Measurements from ENCODE around the gene CMSS1.

Gene CMSS1

DNA sequence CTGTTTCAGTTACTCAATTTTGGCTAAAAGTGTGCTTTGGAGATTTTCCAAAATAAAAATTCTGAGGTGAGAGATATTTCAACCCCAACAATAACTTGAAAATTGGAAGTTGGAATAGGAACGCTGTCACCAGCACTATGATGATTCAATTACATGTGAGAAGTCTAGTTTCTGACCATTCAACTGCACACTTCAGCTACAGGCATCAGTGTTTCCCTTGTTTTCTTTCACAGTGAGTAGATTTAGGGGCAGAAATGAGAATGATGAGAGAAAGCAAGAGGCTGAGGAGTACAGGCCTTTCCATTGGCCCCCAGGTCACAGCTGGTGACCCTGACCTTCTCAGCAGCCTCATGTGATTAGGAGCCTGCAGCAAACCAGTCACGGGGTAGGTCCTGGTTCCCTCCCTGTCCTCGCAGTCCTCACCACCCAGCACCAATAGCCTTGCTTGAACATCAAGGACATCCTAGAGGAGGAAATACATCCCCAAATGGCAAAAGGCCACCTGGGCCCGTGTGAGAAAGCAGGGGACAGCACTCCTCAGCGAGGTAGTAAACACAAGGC lies 306.6 kb downstream of the CMSS1 start:
- TF ChIP-seq, protein P1, sequence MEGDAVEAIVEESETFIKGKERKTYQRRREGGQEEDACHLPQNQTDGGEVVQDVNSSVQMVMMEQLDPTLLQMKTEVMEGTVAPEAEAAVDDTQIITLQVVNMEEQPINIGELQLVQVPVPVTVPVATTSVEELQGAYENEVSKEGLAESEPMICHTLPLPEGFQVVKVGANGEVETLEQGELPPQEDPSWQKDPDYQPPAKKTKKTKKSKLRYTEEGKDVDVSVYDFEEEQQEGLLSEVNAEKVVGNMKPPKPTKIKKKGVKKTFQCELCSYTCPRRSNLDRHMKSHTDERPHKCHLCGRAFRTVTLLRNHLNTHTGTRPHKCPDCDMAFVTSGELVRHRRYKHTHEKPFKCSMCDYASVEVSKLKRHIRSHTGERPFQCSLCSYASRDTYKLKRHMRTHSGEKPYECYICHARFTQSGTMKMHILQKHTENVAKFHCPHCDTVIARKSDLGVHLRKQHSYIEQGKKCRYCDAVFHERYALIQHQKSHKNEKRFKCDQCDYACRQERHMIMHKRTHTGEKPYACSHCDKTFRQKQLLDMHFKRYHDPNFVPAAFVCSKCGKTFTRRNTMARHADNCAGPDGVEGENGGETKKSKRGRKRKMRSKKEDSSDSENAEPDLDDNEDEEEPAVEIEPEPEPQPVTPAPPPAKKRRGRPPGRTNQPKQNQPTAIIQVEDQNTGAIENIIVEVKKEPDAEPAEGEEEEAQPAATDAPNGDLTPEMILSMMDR (IDR thresholded peaks at IDR 0.05; ENCODE audit: borderline replicate concordance, insufficient read depth, low read depth, low read length) = no peak
- H3K4me3 ChIP-seq (ENCODE audit: low read depth, low read length) = no peak overlapping the region

DNA sequence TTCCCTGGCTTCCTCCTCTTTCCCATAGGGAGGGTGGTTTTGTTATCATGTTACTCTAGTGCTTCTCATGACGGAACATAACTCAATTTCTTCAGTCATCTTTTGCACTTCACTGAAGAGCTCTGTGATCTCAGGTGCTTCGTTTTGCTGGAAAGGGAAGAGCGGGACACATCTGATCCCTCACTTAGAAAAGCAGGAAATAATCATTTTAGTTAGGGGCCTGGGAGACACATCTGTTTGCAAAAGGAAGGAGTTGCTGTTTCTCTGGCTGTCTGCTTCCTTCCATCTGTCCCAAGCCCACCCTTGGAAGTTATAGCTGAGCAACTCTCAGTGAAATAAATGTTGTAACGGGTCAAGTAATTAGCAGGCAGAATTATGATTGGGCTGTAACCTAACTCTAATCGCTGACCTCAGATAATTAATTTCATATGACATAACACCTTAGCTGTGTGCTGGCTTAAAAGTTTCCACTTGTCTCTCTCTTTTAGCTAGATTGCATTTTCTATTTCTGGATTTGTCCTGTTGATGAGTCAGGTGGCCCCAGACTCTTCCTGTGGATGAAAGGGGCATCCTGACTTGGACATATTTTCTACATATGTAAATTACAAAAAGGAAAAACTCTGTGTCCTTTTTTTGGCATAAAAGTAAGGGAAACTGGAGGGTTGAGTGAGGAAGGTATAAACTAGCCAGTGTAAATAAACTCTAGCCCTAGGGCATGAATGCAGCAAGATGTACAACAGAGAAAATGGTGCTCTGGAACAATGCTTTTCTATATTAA lies 307.7 kb downstream of the CMSS1 start:
- H3K4me3 ChIP-seq (ENCODE audit: low read depth, low read length) = no peak overlapping the region
- TF ChIP-seq, protein P1 (IDR thresholded peaks at IDR 0.05; ENCODE audit: borderline replicate concordance, insufficient read depth, low read depth, low read length) = no peak

DNA sequence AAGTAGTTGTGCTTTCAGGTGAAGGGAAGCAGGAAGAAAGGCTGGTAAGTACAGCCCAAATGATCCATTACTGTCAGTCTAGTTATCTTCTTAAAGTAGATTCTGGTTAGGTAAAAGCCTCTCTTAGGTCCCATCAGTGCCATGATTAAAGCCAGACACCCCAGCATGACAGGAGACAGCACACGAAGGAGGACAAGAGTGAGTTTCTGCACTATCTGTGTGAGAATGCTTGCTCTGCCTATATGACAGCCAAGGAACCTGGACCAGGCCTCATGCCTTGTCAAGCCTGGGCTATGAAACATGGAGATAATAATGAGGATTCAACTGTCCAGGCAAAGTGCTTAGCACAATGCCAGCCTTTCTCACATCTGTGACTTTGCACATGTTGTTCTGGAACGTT lies 310.1 kb downstream of the CMSS1 start:
- TF ChIP-seq, protein P1 (IDR thresholded peaks at IDR 0.05; ENCODE audit: borderline replicate concordance, insufficient read depth, low read depth, low read length) = no peak

DNA sequence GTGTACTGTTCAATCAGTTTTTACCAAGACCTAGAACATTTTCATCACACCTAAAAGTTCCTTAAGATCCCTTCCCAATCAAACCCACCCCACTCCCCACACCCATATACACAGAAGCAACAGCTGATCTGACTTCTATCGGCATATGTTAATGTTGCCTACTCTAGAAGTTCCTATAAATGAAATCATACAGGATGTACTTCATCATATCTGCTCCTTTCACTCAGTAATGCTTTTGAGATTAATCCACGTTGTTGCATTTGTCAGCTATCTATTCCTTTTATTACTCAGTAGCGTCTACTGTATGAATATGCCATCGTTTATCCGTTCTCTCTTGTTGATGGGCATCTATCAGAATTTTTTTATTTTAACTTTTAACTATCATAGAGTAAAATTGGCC lies 310.9 kb downstream of the CMSS1 start:
- TF ChIP-seq, protein P1 (IDR thresholded peaks at IDR 0.05; ENCODE audit: borderline replicate concordance, insufficient read depth, low read depth, low read length) = no peak
- H3K4me3 ChIP-seq (ENCODE audit: low read depth, low read length) = no peak overlapping the region

More for the DNA sequence above, 310.1 kb downstream of the CMSS1 start:
- no peak overlapping the region for H3K4me3 ChIP-seq (ENCODE audit: low read depth, low read length)

DNA sequence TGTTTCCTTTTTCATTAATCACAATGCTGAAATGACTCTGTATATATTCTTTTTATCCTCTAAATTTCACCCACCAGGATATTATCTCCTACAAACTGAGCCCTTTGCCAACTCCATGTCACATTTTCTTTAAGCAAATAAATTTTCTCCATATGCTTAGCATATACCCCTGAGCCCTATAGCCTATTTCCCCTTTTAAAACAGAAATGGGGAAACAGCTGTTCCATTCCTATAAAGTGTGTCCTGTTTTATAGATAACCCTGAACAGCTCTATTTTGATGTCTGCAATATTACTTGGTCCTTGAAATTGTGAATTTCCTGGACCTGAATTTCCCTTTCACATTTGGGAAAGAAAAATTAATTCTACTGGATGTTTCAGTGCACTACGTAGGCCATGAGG lies 312.3 kb downstream of the CMSS1 start:
- TF ChIP-seq, protein P1 (IDR thresholded peaks at IDR 0.05; ENCODE audit: borderline replicate concordance, insufficient read depth, low read depth, low read length) = no peak
- H3K4me3 ChIP-seq (ENCODE audit: low read depth, low read length) = no peak overlapping the region

DNA sequence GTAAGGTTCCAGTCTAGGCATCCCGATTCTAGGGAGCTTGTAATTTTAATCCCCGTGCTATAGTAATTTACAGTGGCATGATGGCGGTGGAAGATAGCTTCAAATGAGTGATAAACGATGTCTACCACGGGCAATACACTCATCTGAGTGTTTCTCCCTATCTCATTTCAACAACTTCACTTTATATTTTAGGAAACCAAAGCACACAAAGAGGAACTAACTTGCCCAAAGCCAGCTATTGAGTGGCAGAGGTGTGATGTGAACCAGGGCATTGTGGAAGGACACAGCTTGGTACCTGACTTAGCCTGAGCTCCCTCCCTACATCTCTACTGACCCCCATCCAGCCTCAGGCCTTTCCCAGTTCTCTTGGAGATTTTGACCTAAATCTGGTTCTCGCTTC lies 313.6 kb downstream of the CMSS1 start:
- H3K4me3 ChIP-seq (ENCODE audit: low read depth, low read length) = no peak overlapping the region
- TF ChIP-seq, protein P1 (IDR thresholded peaks at IDR 0.05; ENCODE audit: borderline replicate concordance, insufficient read depth, low read depth, low read length) = no peak

DNA sequence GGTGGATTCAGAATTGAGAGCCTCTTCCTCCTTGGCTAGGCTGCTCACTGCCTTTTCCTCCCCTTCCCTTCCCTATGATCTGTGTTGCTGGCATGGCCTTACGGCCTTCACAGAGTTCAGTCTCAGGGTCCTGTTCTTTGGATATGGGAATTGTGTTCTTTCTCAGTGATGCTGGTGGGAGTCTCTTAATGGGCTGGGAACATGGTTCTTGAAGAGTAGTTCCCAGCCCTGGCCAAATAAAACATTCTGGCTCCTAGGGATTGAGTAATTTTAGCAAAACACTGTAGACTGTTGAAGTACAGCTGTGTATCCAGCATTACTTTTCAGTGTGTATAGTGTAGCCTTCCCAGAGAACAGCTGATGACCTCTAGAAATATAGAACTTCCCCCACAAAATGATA lies 319.3 kb downstream of the CMSS1 start:
- H3K4me3 ChIP-seq (ENCODE audit: low read depth, low read length) = no peak overlapping the region
- TF ChIP-seq, protein P1 (IDR thresholded peaks at IDR 0.05; ENCODE audit: borderline replicate concordance, insufficient read depth, low read depth, low read length) = no peak
